SK-N-MC (cell line): ENCODE measurements around the gene ROBO4.

Experiments used
- EZH2 ChIP-seq: fragments of 200-600 bp; sonication (generic); IDR thresholded peaks from one replicate; pipeline ENCODE4 v1.6.1; 2017; ENCODE audit warnings: antibody characterized with exemption
- FOXP2 ChIP-seq: optimal IDR thresholded peaks from 2 replicates; pipeline ENCODE3; 2011; ENCODE audit warnings: mild to moderate bottlenecking, moderate library complexity; ENCODE audit not compliant: insufficient read depth; ENCODE audit errors: extremely low read length, control extremely low read depth
- POLR2AphosphoS5 ChIP-seq: IDR thresholded peaks from 2 replicates; pipeline ENCODE4 v1.6.1; 2012; ENCODE audit warnings: mild to moderate bottlenecking, low read depth, low read length, borderline replicate concordance

DNA sequence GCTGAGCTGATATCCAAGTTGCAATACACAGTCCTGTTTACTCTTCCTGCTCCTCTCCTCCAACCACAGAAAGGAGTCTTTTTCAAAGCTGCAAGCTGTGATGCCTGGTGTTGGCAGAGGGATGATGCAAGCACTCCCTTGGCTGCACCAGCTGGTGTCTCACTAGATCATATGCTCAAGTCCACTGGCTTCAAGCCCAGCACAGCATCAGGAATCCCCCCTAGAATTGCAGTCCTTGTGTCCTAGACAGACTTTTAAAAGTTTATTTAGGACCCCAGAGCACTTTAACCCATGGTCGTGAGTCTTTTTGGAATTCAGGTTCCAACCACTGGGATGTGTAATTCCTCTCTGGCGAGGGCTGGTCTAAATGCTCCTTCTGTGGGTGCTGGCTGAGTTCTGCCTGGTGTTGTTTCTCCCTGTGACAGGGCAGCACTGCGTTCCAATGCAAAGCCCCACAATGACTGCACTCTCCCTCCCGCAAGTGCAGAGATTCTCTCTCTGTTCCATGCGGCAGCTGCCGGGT is 19.5 kb upstream of the ROBO4 start:
- TF ChIP-seq EZH2 (no peak), POLR2AphosphoS5 (no peak), FOXP2 (no peak)
